Measurements from ENCODE around the gene GTF2B.
"Not testable (repeated sequence)": the region's sequence is repeated elsewhere in the genome, so short reads cannot be mapped to it uniquely, and the experiment has no call there.

GTF2B gene, protein sequence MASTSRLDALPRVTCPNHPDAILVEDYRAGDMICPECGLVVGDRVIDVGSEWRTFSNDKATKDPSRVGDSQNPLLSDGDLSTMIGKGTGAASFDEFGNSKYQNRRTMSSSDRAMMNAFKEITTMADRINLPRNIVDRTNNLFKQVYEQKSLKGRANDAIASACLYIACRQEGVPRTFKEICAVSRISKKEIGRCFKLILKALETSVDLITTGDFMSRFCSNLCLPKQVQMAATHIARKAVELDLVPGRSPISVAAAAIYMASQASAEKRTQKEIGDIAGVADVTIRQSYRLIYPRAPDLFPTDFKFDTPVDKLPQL

DNA sequence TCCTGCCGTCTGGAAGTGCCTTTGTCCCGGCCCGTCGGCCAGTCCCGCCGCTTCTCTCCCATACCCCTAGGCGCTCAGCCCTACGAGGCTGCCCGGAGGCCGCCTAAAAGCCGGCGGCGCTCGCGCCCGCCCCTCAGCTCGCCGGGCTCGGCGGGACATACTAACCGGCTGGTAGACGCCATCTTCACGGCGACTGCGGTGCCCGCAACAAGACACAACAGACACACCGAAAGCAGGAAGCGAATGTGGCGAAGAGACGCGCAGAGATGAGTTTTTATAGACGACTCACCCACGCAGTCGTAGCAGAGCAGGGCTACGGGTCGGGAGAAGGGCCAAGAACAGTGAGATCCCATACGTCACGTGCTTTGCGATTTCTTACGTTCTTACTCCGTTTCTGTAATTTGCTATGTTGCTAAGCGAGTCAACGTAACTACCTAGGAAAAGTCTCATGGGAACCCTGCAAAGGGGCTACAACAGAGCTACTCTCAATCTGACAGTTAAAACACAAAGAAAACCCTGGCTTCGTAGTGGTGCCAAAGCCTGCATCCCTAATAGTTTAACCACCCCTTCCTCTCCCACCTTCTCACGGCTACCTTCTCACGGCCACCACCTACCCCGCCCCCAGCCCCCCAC is at the start of gene GTF2B:
Gene GTF2B (minus strand): TSS at position 250 of the 633 bp plus-strand sequence. CDS start 68 bp downstream, at position 182.
- H3K27me3 ChIP-seq (ENCODE audit: control insufficient read depth, insufficient read depth, low read length), result no peaks in the 10 kb centered on the region
- peaks cover 4% of the 10 kb centered on the region for H3K36me3 ChIP-seq (ENCODE audit: control insufficient read depth, low read depth, low read length)
- peak within 1 kb of the TSS; percentile 91 for H3K4me3 ChIP-seq (ENCODE audit: low read length)
- peak within 1 kb of the TSS; percentile 66 for H3K9ac ChIP-seq (ENCODE audit: low read length)
- H3K4me1 ChIP-seq (ENCODE audit: control insufficient read depth, low read depth, low read length), result peaks cover 7% of the 10 kb centered on the region
- peak within 1 kb of the TSS; percentile 11 for H3K27ac ChIP-seq (ENCODE audit: low read length)
- H3K9me3 ChIP-seq (ENCODE audit: control insufficient read depth, low read depth, low read length), result no peaks in the 10 kb centered on the region

DNA sequence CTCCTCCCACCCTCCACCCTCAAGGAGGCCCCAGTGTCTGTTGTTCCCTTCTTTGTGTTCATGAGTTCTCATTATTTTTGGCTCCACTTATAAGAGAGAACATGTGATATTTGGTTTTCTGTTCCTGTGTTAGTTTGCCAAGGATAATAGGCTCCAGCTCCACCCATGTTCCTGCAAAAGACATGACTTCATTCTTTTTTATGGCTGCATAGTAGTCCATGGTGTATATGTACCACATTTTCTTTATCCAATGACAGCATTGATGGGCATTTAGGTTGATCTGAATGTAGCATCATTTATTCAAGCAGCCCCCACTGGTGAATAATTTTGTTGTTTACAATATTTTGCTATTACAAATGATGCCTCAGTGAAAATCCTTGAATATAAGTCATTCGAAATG is 47.2 kb upstream of the GTF2B start:
- H3K36me3 ChIP-seq (ENCODE audit: control insufficient read depth, low read depth, low read length), result peaks cover 54% of the 10 kb centered on the region
- H3K4me3 ChIP-seq (ENCODE audit: low read length); H3K9ac ChIP-seq (ENCODE audit: low read length); H3K27ac ChIP-seq (ENCODE audit: low read length); H3K9me3 ChIP-seq (ENCODE audit: control insufficient read depth, low read depth, low read length); H3K27me3 ChIP-seq (ENCODE audit: control insufficient read depth, insufficient read depth, low read length); H3K4me1 ChIP-seq (ENCODE audit: control insufficient read depth, low read depth, low read length): not testable (repeated sequence)

DNA sequence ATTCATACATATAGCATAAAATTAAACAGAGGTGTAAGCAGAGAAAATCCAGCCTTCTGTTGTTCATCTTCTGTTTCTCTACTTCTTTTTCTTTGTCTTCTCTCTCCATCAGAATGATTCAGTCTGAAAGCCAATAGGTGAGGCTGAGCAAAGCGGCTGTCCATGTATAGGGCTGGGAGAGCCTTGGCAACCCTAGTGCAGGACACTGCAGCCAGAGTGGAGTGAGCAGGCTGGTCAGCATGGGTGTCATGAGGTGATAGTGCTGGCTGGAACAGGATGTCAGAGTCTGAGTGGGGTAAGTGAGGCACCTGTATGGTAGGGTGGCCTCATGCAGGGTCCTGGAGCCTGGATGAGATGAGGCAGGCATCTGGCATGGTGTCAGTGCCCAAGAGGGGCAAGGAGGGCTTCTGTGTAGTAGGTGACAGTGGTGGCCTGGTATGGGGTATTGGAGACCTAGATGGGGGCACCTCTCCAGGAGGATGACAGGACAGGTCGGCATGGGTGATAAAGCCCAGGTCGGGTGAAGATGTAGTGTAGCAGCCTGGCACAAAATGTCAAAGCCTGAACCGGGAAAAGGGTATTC is 45.5 kb upstream of the GTF2B start:
- no peak overlapping the region for H3K27ac ChIP-seq (ENCODE audit: low read length)

DNA sequence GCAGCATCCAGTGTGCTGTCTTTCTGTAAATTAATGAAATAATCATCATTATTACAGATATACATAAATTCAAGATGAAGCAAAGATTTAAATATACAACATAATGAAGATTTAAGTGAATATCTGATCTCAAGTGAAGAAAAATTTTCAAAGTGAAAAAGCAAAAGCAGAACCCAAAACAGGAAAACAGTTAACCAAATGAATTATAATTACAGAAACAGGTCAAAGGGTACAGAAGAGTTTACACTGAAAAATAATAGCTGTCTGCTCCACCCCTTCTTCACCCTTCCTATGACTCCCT is 44.8 kb upstream of the GTF2B start:
- no peak overlapping the region for H3K4me3 ChIP-seq (ENCODE audit: low read length)
- no peaks in the 10 kb centered on the region for H3K9me3 ChIP-seq (ENCODE audit: control insufficient read depth, low read depth, low read length)
- no peak overlapping the region for H3K27ac ChIP-seq (ENCODE audit: low read length)
- H3K27me3 ChIP-seq (ENCODE audit: control insufficient read depth, insufficient read depth, low read length), result no peaks in the 10 kb centered on the region
- peaks cover 38% of the 10 kb centered on the region for H3K36me3 ChIP-seq (ENCODE audit: control insufficient read depth, low read depth, low read length)
- H3K9ac ChIP-seq (ENCODE audit: low read length), result no peak overlapping the region
- H3K4me1 ChIP-seq (ENCODE audit: control insufficient read depth, low read depth, low read length), result no peaks in the 10 kb centered on the region

More for the DNA sequence above, 45.5 kb upstream of the GTF2B start:
- no peak overlapping the region for H3K9ac ChIP-seq (ENCODE audit: low read length)
- H3K4me1 ChIP-seq (ENCODE audit: control insufficient read depth, low read depth, low read length), result no peaks in the 10 kb centered on the region
- no peak overlapping the region for H3K4me3 ChIP-seq (ENCODE audit: low read length)
- no peaks in the 10 kb centered on the region for H3K9me3 ChIP-seq (ENCODE audit: control insufficient read depth, low read depth, low read length)
- H3K36me3 ChIP-seq (ENCODE audit: control insufficient read depth, low read depth, low read length), result peaks cover 44% of the 10 kb centered on the region
- H3K27me3 ChIP-seq (ENCODE audit: control insufficient read depth, insufficient read depth, low read length), result no peaks in the 10 kb centered on the region

DNA sequence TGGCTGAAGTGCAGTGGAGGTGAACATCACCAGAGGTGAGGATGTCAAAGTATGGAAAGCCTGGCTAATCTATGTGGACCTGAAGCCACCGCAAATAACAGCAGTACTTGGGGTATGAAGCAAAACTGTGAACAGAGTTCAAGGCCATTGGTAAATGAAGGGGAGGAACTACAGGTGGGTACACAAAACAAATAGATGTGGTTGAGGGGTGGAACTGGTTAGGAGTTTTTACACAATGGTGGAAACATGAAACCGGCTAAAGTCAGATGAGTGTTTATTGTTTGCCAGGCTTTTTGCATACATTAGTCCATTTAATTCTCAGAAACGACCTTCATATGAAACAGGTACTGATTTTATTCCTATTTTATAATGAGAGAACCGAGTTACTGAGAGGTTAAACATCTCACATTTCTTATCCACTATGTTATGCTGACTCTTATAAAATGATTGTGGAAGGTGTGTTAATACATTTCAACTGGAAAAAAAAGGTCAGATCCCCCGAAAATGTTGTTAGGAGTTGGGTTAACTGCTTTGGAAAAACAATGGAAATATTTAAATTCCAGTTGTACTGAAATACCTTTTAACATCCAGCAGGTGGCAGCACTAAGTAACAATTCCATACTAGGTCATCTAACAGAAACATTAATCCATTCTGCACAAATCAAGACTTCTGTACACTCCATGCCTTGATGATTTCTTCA is 44.3 kb upstream of the GTF2B start:
- no peaks in the 10 kb centered on the region for H3K27me3 ChIP-seq (ENCODE audit: control insufficient read depth, insufficient read depth, low read length)
- no peak overlapping the region for H3K27ac ChIP-seq (ENCODE audit: low read length)
- H3K9me3 ChIP-seq (ENCODE audit: control insufficient read depth, low read depth, low read length), result no peaks in the 10 kb centered on the region
- no peaks in the 10 kb centered on the region for H3K4me1 ChIP-seq (ENCODE audit: control insufficient read depth, low read depth, low read length)
- H3K36me3 ChIP-seq (ENCODE audit: control insufficient read depth, low read depth, low read length), result peaks cover 36% of the 10 kb centered on the region
- H3K4me3 ChIP-seq (ENCODE audit: low read length), result no peak overlapping the region
- no peak overlapping the region for H3K9ac ChIP-seq (ENCODE audit: low read length)

DNA sequence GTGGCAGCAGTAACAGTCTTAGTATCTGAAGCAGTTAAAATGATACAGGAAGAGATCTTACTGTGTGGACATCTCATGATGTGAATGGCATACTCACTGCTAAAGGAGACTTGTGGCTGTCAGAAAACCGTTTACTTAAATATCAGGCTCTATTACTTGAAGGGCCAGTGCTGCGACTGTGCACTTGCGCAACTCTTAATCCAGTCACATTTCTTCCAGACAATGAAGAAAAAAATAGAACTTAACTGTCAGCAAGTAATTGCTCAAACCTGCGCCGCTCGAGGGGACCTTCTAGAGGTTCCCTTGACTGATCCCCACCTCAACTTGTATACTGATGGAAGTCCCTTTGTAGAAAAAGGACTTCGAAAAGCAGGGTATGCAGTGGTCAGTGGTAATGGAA is 38.8 kb upstream of the GTF2B start:
- not testable (repeated sequence) for H3K4me3 ChIP-seq (ENCODE audit: low read length); H3K4me1 ChIP-seq (ENCODE audit: control insufficient read depth, low read depth, low read length); H3K27ac ChIP-seq (ENCODE audit: low read length); H3K9ac ChIP-seq (ENCODE audit: low read length); H3K9me3 ChIP-seq (ENCODE audit: control insufficient read depth, low read depth, low read length); H3K27me3 ChIP-seq (ENCODE audit: control insufficient read depth, insufficient read depth, low read length)
- H3K36me3 ChIP-seq (ENCODE audit: control insufficient read depth, low read depth, low read length), result peaks cover 19% of the 10 kb centered on the region

DNA sequence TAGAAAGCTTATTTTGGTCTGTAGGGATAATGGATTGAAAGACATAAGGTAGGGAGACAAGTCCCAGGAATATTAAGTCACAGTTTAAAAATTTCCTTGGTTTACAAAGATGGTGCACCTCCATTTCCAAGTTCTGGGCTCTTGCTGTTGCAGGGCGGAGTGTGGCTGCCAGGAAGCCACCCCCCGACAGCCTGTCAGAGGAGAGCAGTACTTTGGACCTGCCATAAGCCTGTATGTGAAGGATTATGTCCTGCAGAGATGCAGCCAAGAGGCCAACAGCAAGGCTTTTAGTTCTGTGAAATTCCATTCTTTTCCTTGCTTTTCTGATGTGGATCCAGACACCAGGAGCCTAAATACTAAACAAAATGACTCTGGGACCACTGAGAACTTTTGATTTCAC is 31.9 kb upstream of the GTF2B start:
- no peak overlapping the region for H3K27ac ChIP-seq (ENCODE audit: low read length)
- no peak overlapping the region for H3K4me3 ChIP-seq (ENCODE audit: low read length)
- no peaks in the 10 kb centered on the region for H3K27me3 ChIP-seq (ENCODE audit: control insufficient read depth, insufficient read depth, low read length)
- no peaks in the 10 kb centered on the region for H3K9me3 ChIP-seq (ENCODE audit: control insufficient read depth, low read depth, low read length)
- H3K9ac ChIP-seq (ENCODE audit: low read length), result no peak overlapping the region
- peaks cover 8% of the 10 kb centered on the region for H3K36me3 ChIP-seq (ENCODE audit: control insufficient read depth, low read depth, low read length)
- H3K4me1 ChIP-seq (ENCODE audit: control insufficient read depth, low read depth, low read length), result no peaks in the 10 kb centered on the region

DNA sequence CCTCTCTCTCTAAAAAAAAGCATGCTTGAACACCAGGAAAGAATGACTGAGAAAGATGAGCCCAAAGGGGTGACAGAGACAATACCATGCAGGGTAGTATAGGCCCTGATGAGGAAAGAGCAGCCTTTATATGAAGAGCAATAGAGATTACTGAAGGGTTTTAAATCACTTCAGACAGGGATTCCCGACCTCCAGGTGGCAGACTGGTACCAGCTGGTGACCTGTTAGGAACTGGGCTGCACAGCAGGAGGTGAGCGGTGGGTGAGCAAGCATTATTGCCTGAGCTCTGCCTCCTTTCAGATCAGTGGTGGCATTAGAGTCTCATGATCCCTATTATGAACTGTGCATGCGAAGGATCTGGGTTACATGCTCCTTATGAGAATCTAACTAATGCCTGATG is 30.8 kb upstream of the GTF2B start:
- Histone ChIP-seq H3K9ac (ENCODE audit: low read length) (no peak overlapping the region), H3K4me1 (ENCODE audit: control insufficient read depth, low read depth, low read length) (no peaks in the 10 kb centered on the region), H3K27ac (ENCODE audit: low read length) (no peak overlapping the region), H3K4me3 (ENCODE audit: low read length) (no peak overlapping the region), H3K36me3 (ENCODE audit: control insufficient read depth, low read depth, low read length) (peaks cover 8% of the 10 kb centered on the region), H3K9me3 (ENCODE audit: control insufficient read depth, low read depth, low read length) (no peaks in the 10 kb centered on the region), H3K27me3 (ENCODE audit: control insufficient read depth, insufficient read depth, low read length) (no peaks in the 10 kb centered on the region)

DNA sequence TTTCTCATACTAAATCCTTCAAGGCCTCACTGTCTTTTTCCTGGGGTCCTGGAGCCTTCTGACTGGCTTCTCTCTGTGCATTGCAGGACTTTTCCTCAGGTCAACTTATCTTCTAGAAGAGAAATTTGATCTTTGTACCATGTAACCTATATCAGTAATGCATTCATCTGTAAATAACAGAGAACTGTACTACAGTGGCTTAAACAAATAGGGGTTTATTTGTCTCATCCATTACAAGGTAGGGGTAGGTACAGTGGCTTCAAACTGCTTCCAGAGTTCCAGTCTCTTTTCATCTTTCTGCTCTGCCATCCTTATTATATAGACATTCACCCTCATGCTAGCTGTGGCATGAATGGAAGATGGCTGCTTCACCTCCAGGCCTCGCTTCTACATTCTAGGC is 29.5 kb upstream of the GTF2B start:
- Histone ChIP-seq H3K9me3 (ENCODE audit: control insufficient read depth, low read depth, low read length) (peaks cover 3% of the 10 kb centered on the region), H3K4me3 (ENCODE audit: low read length) (no peak overlapping the region), H3K4me1 (ENCODE audit: control insufficient read depth, low read depth, low read length) (no peaks in the 10 kb centered on the region), H3K36me3 (ENCODE audit: control insufficient read depth, low read depth, low read length) (peaks cover 8% of the 10 kb centered on the region), H3K9ac (ENCODE audit: low read length) (no peak overlapping the region), H3K27ac (ENCODE audit: low read length) (no peak overlapping the region), H3K27me3 (ENCODE audit: control insufficient read depth, insufficient read depth, low read length) (no peaks in the 10 kb centered on the region)

DNA sequence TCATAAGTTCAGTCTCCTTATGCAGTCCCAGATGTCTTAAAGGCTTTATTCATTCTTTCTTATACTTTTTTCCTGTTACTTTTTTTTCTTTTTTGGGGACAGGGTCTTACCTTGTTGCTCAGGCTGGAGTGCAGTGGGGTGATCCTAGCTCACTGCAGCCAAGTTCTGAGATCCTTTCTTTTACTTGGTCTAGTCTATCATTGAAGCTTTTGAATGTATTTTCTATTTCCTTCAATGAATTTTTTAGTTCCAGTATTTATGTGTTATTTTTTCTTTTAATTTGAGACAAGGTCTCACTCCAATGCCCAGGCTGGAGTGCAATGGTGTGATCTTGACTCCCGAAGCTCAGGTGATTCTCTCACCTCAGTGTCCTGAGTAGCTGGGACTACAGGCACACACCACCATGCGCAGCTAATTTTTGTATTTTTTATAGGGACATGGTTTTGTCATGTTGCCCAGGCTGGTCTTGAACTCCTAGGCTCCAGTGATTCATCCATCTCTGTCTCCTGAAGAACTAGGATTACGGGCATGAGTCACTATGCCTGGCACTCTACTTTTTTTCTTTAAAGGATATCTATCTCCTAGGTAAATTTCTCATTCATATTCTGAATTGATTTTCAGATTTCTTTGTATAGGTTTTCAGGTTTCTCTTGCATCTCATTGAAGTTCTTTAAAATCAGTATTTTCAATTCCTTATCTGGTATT is 26.1 kb upstream of the GTF2B start:
- no peak overlapping the region for H3K9ac ChIP-seq (ENCODE audit: low read length)
- peaks cover 8% of the 10 kb centered on the region for H3K36me3 ChIP-seq (ENCODE audit: control insufficient read depth, low read depth, low read length)
- no peak overlapping the region for H3K4me3 ChIP-seq (ENCODE audit: low read length)
- H3K27me3 ChIP-seq (ENCODE audit: control insufficient read depth, insufficient read depth, low read length), result no peaks in the 10 kb centered on the region
- H3K27ac ChIP-seq (ENCODE audit: low read length), result no peak overlapping the region
- H3K4me1 ChIP-seq (ENCODE audit: control insufficient read depth, low read depth, low read length), result no peaks in the 10 kb centered on the region
- H3K9me3 ChIP-seq (ENCODE audit: control insufficient read depth, low read depth, low read length), result peaks cover 3% of the 10 kb centered on the region

DNA sequence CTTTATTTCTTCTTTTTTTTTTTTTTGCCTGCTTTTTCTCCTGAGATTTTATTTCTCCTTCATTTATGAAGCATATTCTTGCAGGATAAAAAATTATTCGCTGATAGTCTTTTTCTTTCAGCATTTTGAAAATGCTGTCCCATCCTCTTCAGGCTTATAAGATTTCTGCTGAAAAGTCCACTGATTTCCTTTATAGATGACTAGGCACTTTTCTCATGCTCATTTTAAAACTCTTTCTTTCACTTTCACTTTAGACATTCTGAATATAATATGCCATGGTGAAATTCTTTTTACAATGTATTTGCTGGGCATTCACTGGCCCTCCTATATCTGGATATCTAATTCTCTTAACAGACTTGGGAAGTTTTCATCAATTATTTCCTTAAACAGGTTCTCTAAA is 25.5 kb upstream of the GTF2B start:
- no peak overlapping the region for H3K27ac ChIP-seq (ENCODE audit: low read length)
- no peak overlapping the region for H3K4me3 ChIP-seq (ENCODE audit: low read length)
- H3K9me3 ChIP-seq (ENCODE audit: control insufficient read depth, low read depth, low read length), result peaks cover 3% of the 10 kb centered on the region

More for the DNA sequence above, 25.5 kb upstream of the GTF2B start:
- Histone ChIP-seq H3K27me3 (ENCODE audit: control insufficient read depth, insufficient read depth, low read length) (no peaks in the 10 kb centered on the region), H3K9ac (ENCODE audit: low read length) (no peak overlapping the region), H3K36me3 (ENCODE audit: control insufficient read depth, low read depth, low read length) (peaks cover 8% of the 10 kb centered on the region), H3K4me1 (ENCODE audit: control insufficient read depth, low read depth, low read length) (no peaks in the 10 kb centered on the region)
